ENCODE measurements around the gene SEMA5A. TPM values are rescaled to one million over a fixed set of nuclear protein-coding genes. Genes with fewer than 3 reads are reported as not detected.

Gene SEMA5A
- polyA plus RNA-seq, 4 donors = 35.9 to 42.6 (median 41.2) TPM

- no peak for DNase-seq (ENCODE audit: low read depth in 4 of 4, low spot score in 3 of 4)
Measured at GRCh38 chr5:9156282-9156681, 389.6 kb downstream of the SEMA5A start.

- DNase-seq (ENCODE audit: low read depth in 4 of 4, low spot score in 3 of 4) = no peak
Measured at GRCh38 chr5:9151684-9152427, 394.0 kb downstream of the SEMA5A start.

GRCh38 chr5:9149988-9150387 is 395.9 kb downstream of the SEMA5A start:
- no peak for DNase-seq (ENCODE audit: low read depth in 4 of 4, low spot score in 3 of 4)

GRCh38 chr5:9148242-9148641 is 397.6 kb downstream of the SEMA5A start:
- no peak for DNase-seq (ENCODE audit: low read depth in 4 of 4, low spot score in 3 of 4)

- DNase-seq (ENCODE audit: low read depth in 4 of 4, low spot score in 3 of 4) = no peak
Measured at GRCh38 chr5:9140711-9141110, 405.2 kb downstream of the SEMA5A start.

- no peak for DNase-seq (ENCODE audit: low read depth in 4 of 4, low spot score in 3 of 4)
Measured at GRCh38 chr5:9140202-9140601, 405.7 kb downstream of the SEMA5A start.

GRCh38 chr5:9139344-9139743 is 406.5 kb downstream of the SEMA5A start:
- DNase-seq (ENCODE audit: low read depth in 4 of 4, low spot score in 3 of 4) = no peak

- DNase-seq (ENCODE audit: low read depth in 4 of 4, low spot score in 3 of 4) = no peak
Measured at GRCh38 chr5:9128136-9128535, 417.7 kb downstream of the SEMA5A start.

- no peak for DNase-seq (ENCODE audit: low read depth in 4 of 4, low spot score in 3 of 4)
Measured at GRCh38 chr5:9126490-9126889, 419.4 kb downstream of the SEMA5A start.

- DNase-seq (ENCODE audit: low read depth in 4 of 4, low spot score in 3 of 4) = no peak
Measured at GRCh38 chr5:9125852-9126251, 420.0 kb downstream of the SEMA5A start.

GRCh38 chr5:9124838-9125237 is 421.0 kb downstream of the SEMA5A start:
- no peak for DNase-seq (ENCODE audit: low read depth in 4 of 4, low spot score in 3 of 4)

GRCh38 chr5:9124071-9124470 is 421.8 kb downstream of the SEMA5A start:
- no peak for DNase-seq (ENCODE audit: low read depth in 4 of 4, low spot score in 3 of 4)

GRCh38 chr5:9122528-9122927 is 423.3 kb downstream of the SEMA5A start:
- DNase-seq (ENCODE audit: low read depth in 4 of 4, low spot score in 3 of 4) = no peak

- DNase-seq (ENCODE audit: low read depth in 4 of 4, low spot score in 3 of 4) = no peak
Measured at GRCh38 chr5:9121597-9121996, 424.3 kb downstream of the SEMA5A start.

GRCh38 chr5:9118852-9119251 is 427.0 kb downstream of the SEMA5A start:
- no peak for DNase-seq (ENCODE audit: low read depth in 4 of 4, low spot score in 3 of 4)

- DNase-seq (ENCODE audit: low read depth in 4 of 4, low spot score in 3 of 4) = no peak
Measured at GRCh38 chr5:9115093-9115492, 430.8 kb downstream of the SEMA5A start.

GRCh38 chr5:9112520-9113291 is 433.2 kb downstream of the SEMA5A start:
- no peak for DNase-seq (ENCODE audit: low read depth in 4 of 4, low spot score in 3 of 4)

GRCh38 chr5:9108162-9108561 is 437.7 kb downstream of the SEMA5A start:
- no peak for DNase-seq (ENCODE audit: low read depth in 4 of 4, low spot score in 3 of 4)

GRCh38 chr5:9105851-9106250 is 440.0 kb downstream of the SEMA5A start:
- no peak for DNase-seq (ENCODE audit: low read depth in 4 of 4, low spot score in 3 of 4)

- no peak for DNase-seq (ENCODE audit: low read depth in 4 of 4, low spot score in 3 of 4)
Measured at GRCh38 chr5:9104571-9105339, 441.1 kb downstream of the SEMA5A start.

GRCh38 chr5:9103290-9103689 is 442.6 kb downstream of the SEMA5A start:
- no peak for DNase-seq (ENCODE audit: low read depth in 4 of 4, low spot score in 3 of 4)
